Stimulated activated CD8-positive, alpha-beta memory T cell treated with anti-CD3 and anti-CD28 coated beads, Interleukin-4, amount 100 ng/mL, for 24 hours (primary cell): Measurements from ENCODE around the gene MAPRE2.
"Not testable (repeated sequence)": the region's sequence is repeated elsewhere in the genome, so short reads cannot be mapped to it uniquely, and the experiment has no call there.

ENCODE experiments used
- DNase-seq: peaks from one replicate; pipeline ENCODE4 v3.0.0-alpha.2; 2020; ENCODE audit warnings: low read depth

MAPRE2 gene

DNA sequence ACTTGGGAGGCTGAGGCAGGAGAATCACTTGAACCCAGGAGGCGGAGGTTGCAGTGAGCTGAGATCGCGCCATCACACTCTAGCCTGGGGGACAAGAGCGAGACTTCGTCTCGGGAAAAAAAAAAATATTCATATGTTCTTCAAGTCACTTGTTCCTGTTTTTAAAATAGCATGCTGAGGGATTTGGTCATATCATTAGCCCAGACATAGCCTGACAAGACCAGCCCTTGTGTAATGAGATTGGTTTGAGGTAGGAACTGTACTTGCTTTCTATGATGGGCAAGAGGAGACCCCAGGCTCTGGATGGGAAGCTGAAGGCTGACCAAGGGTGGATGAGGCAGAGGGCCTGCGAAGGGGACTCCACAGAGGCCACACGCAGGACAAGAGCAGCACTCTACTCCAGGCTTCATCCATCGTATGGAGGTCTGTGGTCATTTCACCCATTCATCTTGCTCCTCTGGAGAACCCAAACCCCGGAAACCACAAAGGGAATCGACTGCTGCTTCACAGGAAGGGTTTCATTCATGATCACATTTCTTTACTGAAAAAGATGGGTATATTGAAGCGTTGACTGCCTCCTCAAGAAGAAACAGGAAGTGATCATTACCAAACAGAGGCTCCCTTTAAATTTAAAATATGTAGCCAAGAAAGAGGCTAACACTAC, 112.5 kb downstream of the MAPRE2 start:
- DNase-seq, result no peak

GRCh38 chr18:35155398-35156117, 114.3 kb downstream of the MAPRE2 start:
- DNase-seq, result no peak

GRCh38 chr18:35157181-35157580, 116.0 kb downstream of the MAPRE2 start:
- no peak for DNase-seq

DNA sequence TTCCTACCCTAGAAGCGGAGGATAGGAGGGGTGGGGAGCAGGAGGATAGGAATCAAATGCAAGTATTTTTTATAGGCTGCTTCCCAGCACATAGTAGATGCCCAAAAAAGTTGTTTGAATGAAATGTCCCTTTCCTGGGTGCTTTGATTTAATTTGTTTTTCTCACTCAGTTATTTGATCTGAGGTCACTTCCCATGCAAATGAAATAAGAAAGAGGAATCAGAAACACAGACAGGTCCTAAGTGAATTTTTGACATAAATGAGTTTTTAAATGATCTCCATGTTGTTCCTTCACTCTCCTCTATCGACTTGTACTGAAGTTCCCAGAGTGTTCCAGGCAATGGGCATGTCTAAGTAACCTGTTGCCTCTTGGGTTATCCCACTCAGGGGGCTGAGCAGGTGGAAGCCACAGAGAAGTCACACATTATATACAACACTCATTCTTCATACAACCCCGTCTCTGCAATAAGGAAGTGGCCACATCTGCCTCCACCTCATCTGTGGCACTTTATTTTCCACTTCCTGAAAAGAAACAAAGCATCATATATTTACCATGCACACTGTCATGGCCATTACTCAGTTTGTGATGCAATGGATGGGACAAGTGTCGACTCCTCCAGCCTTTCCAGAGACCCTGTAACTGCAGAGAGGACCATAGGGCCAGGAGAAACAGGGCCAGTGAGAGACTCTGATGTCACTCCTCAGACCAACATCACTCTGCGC, 117.7 kb downstream of the MAPRE2 start:
- no peak for DNase-seq

DNA sequence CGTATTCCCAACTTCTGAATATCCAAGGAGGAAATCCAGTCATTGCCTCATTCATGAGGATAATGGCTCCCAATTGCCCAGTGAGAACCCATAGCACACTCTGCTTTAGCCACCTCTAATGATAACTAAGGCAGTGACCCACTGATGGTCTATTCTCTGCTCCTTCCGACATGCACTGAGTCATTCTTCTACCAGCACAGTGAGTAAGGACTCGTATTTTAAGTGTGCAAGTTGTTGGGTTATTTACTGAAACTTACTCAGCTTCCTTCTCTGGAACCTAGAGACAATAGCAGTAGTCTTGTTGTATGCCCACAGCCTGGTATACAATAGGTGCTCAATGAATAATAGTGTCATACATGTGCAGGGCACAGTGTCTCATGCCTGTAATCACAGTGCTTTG, 118.6 kb downstream of the MAPRE2 start:
- no peak for DNase-seq

DNA sequence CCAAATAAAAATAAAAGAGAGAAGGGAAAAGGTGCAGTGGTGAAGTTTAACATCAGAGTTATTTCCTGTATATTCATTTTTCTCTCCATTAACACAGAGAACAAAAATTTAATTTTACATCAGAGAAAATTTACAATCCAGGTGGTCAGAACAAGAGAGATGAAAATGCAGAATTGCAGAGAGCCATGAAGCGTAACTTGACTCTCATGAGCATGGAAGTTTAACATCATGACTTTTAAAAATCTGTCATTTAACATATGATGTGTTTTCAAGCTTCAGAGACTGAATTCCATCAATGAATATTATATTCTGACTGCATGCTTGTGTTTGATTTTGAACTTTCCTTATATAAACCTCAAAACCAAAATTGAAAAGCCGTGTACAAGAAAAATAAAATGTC, 120.3 kb downstream of the MAPRE2 start:
- DNase-seq, result no peak

DNA sequence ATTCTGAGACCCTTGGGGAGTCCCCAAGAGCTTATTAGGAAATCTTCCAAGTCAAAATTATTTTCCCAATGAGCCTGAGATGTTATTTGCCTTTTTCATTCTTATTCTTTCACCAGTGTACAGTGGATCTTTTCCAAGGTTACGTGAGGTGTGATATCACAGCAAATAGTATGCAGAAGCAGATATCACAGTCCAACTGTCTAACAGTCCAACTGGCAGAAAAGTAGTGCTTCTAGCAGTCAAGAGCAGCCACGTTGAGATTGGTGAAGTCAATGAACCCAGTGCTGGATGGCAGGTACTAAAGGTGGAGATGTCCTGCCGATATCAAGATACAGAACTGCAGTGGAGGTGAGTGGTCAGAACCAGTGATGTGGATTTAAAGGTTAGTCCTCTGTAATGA, 120.7 kb downstream of the MAPRE2 start:
- DNase-seq, result no peak

DNA sequence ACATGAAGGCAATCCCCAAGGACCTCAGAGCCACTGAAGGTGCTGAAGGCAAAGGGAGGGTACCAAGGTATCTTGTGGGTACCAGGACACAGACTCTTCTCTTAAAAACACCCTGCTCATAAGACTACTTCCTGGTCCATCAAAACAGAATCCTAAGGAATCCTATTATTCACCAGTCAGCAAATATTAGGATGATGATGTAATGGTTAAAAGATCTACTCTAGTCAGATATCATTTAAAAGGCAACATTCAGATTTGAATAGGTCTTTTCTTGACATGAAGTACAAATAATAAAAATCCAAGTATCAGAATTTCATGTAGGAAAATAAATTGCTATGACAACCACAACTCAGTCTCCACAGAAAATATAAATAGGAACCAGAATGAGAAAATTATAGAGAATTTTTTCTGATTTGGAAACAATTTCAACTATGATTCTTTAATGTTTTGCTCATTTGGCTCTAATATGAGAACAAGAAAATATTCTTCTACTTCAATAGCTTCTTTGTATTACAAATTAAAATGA, 121.9 kb downstream of the MAPRE2 start:
- DNase-seq, result no peak

DNA sequence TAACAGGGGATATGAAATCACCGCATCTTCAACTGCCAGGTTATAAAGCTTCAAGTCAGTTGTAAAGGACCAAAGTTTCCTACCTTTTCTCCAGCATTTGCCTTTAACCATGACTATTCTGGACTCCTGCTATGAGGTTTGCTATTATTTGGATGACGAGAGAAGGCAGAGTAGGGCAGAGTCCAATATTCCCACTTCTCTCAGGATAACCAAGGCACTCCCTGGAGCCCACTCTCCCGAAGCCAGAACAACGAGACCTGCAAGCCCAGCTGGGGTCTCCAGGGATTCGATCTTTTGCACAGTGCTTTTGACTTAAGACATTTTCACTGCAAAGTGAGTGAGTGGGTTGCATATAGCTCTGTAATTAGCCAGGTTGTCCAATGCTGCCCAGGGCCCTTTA, 122.5 kb downstream of the MAPRE2 start:
- no peak for DNase-seq

DNA sequence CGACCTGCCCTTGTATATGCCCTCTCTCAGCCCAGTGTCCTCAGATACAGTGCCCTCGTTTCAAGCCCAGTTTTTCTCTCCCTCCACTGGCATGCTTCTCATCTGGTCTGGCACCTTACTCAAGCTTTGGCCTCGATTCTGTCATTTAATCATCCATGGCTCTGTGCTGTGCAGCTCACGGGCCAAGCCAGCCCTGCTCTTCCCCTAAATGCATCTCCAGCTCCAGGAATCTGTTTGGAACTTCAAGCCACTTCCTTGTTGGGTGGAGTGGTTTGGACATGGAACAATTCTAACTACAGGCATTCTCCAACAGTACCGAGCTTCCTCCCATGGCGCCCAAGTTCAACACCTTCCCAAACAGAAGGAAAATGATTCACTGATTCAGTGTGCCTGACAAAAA, 122.9 kb downstream of the MAPRE2 start:
- no peak for DNase-seq

DNA sequence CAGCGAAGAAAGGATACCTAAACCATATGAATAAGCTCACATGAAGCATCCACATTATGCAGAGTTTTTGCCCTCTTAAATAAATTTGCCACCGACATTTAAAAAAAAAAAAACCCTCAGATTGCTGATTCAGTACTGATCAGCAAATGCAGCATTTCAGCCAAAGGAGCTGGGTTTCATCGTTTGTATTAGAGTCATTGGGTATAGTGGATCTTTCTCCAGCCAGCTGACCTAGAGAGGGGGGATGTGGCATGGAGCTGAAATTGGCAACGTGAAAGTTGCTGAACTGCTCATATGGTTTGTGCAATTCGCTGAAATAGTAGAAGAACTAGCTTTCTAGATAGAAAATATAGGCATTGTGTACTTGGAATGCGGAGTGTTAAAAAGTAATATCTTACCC, 126.1 kb downstream of the MAPRE2 start:
- DNase-seq, result no peak

DNA sequence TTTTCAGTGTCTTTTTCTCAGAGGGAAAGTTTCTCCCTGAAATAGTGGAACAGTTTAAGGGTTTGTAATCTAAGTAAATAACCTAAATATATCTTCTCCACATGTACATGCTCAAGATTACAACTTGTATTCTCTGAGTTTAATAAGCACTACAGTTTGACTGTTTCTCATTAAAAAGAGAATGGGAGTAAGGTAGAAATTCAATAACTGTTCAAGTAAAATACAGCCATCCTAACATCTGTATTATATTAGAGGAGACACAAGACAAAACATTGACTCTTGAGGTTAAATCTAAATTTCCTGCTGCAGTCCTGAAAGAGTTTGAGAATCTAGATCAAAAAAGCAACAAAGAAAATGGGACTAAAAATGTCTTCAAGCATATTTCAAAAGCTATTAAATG, 126.6 kb downstream of the MAPRE2 start:
- no peak for DNase-seq

DNA sequence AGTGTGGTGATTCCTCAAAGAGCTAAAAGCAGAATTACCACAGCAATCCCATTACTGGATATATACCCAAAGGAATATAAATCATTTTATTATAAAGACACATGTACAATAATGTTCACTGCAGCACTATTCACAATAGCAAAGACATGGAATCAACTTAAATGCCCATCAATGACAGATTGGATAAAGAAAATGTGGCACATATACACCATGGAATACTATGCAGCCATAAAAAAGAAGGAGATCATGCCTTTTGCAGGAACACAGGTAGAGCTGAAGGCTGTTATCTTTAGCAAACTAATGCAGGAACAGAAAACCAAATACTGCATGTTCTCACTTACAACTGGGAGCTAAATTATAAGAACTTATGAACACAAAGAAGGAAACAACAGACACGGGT, 129.1 kb downstream of the MAPRE2 start:
- DNase-seq, result not testable (repeated sequence)

- DNase-seq, result no peak
These were observed 130.2 kb downstream of the MAPRE2 start for GRCh38 chr18:35171315-35171987.

DNA sequence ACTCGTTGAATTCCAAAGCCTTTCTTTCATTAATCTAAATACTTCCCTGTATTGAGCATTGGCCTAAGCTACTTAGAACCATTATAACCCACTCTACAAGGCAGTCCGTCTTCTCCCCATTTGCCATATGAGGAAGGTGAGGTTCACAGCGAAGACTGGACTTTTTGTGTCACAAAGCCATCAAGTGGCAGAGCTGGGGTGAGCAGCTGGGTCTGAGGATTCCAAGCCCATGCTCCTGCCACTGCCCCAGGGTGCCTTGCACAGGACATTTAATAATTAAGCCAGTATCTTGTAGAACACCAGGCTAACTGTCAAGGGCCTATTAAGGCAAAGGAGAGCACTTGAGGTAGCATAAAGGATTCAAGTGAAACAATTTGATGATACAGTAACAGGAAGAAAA, 130.8 kb downstream of the MAPRE2 start:
- DNase-seq, result no peak

DNA sequence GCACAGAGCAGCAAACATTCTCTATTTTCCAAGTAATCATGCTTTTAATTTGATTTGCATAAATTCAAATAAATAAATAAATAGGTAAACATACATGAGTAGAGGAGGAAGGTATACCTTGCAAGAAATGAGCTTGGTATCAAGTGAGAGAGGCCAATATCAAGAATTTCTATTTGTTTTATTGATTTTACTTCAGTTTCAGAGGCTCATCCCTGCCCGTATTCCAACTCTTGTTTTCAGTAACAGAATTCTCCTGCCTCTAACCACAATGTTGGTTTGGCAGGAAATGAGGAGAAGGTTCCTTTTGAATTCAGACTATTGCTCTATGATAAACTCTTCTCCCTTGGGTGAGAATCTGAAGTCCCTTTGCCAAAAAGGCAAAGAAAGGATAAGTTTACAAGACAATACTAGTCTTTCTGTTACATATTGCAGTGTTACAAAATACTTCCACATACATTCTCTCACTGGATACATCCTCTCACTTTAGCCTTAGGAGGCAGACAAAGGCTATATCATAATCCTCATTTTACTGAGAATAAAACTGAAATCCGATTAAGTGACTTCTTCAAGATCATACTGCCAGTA, 131.3 kb downstream of the MAPRE2 start:
- no peak for DNase-seq

DNA sequence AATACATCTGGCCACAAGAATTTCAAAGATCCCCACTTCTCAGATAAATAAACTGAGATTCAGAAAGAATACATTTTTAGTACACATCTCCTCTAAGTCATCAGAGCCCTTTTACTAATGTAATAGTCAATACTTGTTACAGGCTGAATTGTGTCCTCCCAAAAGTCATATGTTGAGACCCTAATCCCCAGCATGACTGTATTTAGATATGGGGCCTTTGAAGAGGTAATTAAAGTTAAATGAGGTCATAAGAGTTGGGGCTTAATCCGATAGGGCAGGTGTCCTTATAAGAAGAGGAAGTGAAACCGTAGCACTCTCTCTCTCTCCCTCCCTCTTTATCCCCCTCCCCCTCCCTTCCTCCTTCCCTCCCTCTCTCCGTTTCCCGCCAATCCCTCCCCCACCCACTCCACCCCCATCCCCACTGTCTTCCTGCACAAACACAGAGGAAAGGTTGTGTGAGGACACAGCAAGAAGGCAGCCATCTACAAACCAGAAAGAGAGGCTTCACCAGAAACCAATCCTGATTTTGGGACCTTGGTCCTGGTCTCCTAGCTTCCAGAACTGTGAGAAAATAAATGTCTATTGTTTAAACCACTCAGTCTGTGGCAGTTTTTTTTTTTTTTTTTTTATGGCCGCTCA, 133.0 kb downstream of the MAPRE2 start:
- DNase-seq, result no peak

- no peak for DNase-seq
These were observed 133.5 kb downstream of the MAPRE2 start for GRCh38 chr18:35174745-35175144.

DNA sequence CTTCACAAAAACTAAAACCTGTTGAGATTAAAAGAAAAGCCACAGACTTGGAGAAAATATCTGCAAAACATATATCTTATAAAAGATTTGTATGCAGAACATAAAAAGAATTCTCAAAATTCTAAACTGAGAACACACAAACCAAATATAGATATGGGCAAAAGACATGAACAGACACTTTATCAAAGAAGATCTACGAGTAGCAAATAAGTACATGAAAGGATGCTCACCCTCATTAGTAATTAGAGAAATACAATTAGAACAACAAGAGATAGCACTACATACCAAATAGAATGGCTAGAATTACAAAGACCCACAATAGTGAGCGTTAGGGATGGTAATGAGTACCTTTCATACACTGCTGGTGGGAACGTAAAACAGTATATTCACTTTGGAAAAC, 135.7 kb downstream of the MAPRE2 start:
- DNase-seq, result no peak

GRCh38 chr18:35178260-35178659, 137.0 kb downstream of the MAPRE2 start:
- DNase-seq, result no peak

DNA sequence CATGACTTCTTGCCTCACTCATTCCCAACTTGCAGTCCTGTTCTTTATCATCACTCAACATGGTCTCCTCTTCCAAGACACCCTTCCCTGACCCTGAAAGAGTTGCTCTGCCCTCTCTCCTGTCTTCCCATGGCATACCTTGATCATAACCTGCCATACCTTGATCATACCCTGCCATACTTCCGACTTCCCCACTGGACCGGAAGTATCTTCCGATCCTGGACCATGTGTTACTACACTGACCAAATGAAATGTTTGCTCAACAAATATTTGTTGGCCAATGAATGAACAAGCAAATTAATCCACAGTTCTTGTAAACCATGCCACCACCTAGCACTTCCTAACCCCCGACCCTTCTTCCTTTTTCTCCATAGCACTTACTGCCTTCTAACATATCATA, 138.7 kb downstream of the MAPRE2 start:
- DNase-seq, result no peak

DNA sequence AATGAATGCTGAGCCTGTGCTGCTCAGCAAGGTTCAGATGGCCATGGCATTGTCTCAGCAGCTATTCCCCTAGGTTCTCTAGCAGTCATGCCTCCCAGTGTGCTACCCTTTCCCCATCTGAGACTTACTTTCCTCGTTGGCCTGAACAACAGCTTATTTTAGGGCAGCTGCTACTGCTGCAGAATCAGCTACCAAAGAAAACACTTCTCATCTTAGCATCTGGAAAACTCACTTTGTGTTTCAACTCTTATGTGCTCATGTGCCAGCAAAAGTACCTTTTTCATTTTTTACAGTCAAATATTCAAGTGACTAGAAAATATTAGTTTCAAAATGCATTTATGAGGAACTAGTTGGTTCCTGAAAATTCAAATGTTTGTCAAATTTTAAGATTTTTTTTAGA, 139.2 kb downstream of the MAPRE2 start:
- no peak for DNase-seq
